Osteocyte (in vitro differentiated cells): Measurements from ENCODE around the gene SDSL. TPM values are rescaled to one million over a fixed set of nuclear protein-coding genes. Genes with fewer than 3 reads are reported as not detected.

Source experiments
- DNase-seq: peaks from one replicate; pipeline ENCODE4 v3.0.0; 2021; ENCODE audit warnings: mixed read lengths; ENCODE audit not compliant: unreplicated experiment; ENCODE audit errors: extremely low spot score
- H3K27ac Mint-ChIP-seq: one replicate; pipeline ENCODE4 v1.8.0; 2021; ENCODE audit warnings: mild to moderate bottlenecking, mixed read lengths; ENCODE audit not compliant: unreplicated experiment
- H3K27me3 Mint-ChIP-seq: one replicate; pipeline ENCODE4 v1.8.0; 2021; ENCODE audit warnings: mixed read lengths; ENCODE audit not compliant: unreplicated experiment
- H3K36me3 Mint-ChIP-seq: one replicate; pipeline ENCODE4 v1.8.0; 2021; ENCODE audit warnings: mixed read lengths; ENCODE audit not compliant: unreplicated experiment
- H3K4me1 Mint-ChIP-seq: one replicate; pipeline ENCODE4 v1.8.0; 2021; ENCODE audit warnings: mixed read lengths; ENCODE audit not compliant: unreplicated experiment
- H3K4me3 Mint-ChIP-seq: one replicate; pipeline ENCODE4 v1.8.0; 2021; ENCODE audit warnings: mild to moderate bottlenecking, moderate library complexity, mixed read lengths; ENCODE audit not compliant: unreplicated experiment
- H3K9me3 Mint-ChIP-seq: one replicate; pipeline ENCODE4 v1.8.0; 2021; ENCODE audit warnings: mixed read lengths; ENCODE audit not compliant: unreplicated experiment
- CTCF ChIP-seq: fragments of 200-600 bp; sonication (generic); IDR thresholded peaks from 2 replicates; pipeline ENCODE4 v1.5.0; 2021; ENCODE audit warnings: antibody characterized with exemption, mild to moderate bottlenecking, moderate library complexity
- total RNA-seq: library from RNA; stranded (reverse); gene quantifications from 2 replicates; pipeline ENCODE4 v1.2.1, GENCODE V29; 2021

The SDSL gene
- total RNA-seq, 1 donor from 2014 or later = 6.2 TPM

DNA sequence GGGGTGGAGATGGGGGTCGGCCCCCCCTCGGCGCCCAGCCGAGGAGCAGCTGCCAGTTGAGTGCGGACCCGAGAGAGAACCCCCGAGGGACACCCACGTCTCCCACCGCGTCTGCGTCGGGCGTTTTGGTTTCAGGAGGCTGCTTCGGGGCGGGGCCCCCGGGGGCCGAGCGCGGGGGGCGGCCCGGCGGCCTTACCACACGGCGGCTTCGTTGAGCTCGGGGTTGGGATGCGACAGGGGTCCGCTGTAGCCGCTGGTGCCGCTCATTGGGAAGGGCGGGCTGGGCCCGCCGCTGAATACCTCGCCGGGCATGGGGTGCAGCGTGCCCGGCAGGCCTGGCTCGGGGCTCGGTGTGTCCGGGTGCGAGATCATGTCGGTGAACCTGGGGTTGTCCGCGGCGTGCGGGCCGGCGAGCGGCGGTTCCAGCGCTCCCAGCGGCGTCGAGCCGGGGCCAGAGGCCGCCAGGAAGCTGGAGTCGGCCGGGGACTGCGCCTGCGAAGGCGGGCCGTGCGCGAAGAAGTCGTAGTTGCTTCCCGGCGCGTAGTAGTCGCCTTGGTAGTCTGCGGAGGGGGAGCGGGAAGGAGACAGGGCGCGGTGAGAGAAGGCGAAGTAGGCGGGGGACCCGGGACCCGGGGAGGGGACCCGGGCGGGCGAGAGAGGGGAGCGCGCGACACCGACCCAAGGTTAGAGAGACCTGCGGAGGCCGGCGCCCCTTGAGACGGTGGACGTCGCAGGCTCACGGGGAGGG lies 41.0 kb downstream of the SDSL start:
- no peak for DNase-seq
- peaks cover 11% of the 10 kb centered on the region for H3K4me1 Mint-ChIP-seq
- no peak overlapping the region for H3K27ac Mint-ChIP-seq
- H3K4me3 Mint-ChIP-seq = no peak overlapping the region
- no peaks in the 10 kb centered on the region for H3K9me3 Mint-ChIP-seq
- TF ChIP-seq CTCF = no peak
- peaks cover 56% of the 10 kb centered on the region for H3K27me3 Mint-ChIP-seq
- no peaks in the 10 kb centered on the region for H3K36me3 Mint-ChIP-seq

DNA sequence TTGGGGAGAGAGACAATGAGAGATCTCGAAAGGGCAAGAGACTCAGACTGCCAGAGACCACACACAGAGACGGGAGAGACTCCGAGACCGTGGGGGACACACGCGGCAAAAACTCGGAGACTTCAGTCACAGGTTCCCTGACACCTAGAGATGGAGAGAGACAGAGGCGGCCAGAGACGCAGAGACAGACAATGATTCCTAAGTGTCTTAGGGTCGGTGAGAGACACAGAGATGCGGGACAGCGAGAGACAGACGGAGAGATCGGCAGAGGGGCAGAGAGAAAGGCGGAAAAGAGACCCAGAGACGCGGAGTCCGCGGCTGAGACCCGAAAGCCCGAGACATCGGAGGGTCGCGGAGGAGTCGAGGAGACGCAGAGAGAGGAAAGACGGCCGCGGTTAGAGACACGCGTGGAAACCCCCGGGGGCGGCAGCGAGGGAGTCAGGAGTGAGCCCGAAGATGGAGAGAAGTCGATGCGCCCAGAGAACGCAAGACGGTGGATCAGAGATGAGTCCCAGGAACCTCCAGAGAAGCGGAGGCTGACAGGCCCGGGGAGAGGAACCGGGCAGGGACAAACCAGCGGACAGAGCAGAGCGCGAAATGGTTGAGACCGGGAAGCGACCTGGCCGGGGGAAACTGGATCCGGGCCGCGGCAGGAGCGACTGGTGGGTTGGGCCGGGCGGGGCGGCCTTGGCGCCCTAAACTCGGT lies 41.7 kb downstream of the SDSL start:
- Mint-ChIP-seq H3K4me3 (no peak overlapping the region), H3K9me3 (no peaks in the 10 kb centered on the region), H3K27ac (no peak overlapping the region), H3K27me3 (peaks cover 54% of the 10 kb centered on the region), H3K36me3 (no peaks in the 10 kb centered on the region), H3K4me1 (peaks cover 11% of the 10 kb centered on the region)
- no peak for DNase-seq
- TF ChIP-seq CTCF = no peak

- Mint-ChIP-seq H3K4me3 (no peak overlapping the region), H3K9me3 (no peaks in the 10 kb centered on the region), H3K4me1 (peaks cover 11% of the 10 kb centered on the region), H3K27ac (no peak overlapping the region), H3K36me3 (no peaks in the 10 kb centered on the region), H3K27me3 (peaks cover 54% of the 10 kb centered on the region)
- no peak for TF ChIP-seq CTCF
- no peak for DNase-seq
Measured at GRCh38 chr12:113464452-113464775, 42.2 kb downstream of the SDSL start.

DNA sequence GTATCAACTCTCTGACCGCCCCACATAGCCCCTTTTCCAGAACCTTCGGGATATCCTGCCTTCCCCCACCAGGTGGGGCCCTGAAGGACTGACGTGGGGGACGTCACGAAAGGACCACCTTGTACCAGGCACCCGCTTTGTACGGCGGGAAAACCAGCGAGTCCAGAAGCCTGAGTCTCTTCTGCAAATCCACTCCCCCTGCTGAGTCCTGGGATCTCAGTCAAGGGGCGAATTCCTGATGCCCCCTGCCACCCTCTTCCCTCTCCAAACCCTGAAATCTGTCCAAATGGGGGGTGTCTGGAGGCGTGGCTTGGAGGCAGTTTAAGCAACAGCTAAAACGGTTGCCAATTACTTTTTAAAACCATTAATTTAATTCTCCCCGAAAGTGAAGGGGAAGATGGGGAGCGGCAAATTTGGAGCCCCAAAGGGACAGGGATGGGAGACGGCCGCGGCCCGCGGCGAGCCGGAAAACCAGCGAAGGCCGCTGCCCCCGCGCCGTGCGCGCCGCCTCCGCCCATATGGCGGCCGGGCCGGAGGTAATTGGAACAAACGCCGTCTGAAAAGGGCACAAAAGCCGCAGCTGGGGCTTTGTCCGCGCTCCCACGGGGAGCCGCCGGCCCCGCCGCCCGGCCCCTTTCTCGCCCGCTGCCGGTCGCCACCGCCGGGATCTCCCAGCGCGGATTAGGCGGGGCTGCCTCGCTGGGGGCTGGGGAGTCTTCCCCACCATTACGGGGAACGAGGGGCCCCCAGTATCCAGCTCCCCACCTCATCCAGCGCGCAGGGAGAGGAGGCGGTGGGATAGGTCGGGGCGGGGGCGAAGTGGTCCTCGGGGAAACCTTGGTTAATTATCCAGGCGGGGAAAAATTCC lies 42.9 kb downstream of the SDSL start:
- Mint-ChIP-seq H3K36me3 (no peaks in the 10 kb centered on the region), H3K27ac (no peak overlapping the region), H3K9me3 (no peaks in the 10 kb centered on the region), H3K4me1 (peaks cover 11% of the 10 kb centered on the region), H3K27me3 (peaks cover 60% of the 10 kb centered on the region), H3K4me3 (no peak overlapping the region)
- TF ChIP-seq CTCF = no peak
- DNase-seq = no peak
